EL (cell line): ENCODE results near the gene COL26A1.
A peak's percentile ranks its signal among the peaks of the same experiment; 100 is the strongest.
"Not testable (repeated sequence)": the region's sequence is repeated elsewhere in the genome, so short reads cannot be mapped to it uniquely, and the experiment has no call there.

Experiments used
- DNase-seq: peaks from one replicate; pipeline ENCODE4 v3.0.0-alpha.2; 2016

Gene COL26A1

DNA sequence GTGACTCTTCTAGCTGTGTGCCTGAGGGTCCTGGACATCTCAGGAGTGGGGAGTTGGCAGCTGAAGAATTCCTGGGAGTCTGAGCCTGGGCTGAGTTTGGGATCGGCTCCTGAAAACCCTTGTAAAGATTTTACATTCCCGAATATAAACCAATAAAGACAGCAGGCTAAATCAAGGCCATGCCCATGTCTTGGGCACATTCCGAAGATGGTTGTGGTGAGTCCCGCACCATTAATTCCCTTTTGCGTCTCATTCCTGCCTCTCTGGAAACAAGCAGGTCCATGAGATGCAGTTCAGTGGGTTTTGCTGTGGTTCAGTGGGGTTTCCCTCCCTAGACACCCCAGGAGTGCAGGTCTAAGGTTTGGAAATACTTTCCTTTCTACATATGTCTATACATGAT lies 90.9 kb downstream of the COL26A1 start:
- peak; percentile 44 for DNase-seq

DNA sequence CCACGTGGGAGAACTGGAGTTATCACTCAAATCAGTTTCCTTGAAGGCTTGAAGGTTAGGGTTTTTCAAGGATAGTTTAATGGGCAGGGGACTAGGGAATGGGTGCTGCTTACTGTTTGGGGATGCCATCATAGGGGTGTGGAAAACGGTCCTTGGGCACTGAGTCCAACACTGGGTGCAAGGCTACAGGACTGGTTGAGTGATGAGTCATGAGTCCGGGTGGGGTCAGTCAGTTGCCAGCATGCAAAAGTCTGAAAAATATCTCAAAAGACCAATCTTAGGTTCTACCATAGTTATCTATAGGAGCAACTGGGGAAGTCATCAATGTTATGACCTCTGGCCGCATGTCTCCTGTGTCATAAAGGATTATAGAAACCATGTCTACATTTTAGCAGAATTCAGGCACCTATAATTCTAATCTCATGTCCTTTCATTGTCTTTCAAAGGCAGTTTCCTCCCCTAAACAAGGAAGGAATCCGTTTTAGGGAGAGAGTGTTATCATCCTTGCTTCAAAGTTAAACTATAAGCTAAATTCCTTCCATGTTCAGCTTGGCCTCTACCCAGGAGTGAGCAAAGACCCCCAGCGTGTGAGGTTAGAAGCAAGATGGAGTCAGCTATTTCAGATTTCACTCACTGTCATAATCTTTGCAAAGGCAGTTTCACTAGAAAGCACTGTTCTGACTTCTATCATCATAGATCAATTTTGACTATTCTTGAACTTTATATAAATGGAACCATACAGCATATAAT lies 94.5 kb downstream of the COL26A1 start:
- DNase-seq, result peak; percentile 9

DNA sequence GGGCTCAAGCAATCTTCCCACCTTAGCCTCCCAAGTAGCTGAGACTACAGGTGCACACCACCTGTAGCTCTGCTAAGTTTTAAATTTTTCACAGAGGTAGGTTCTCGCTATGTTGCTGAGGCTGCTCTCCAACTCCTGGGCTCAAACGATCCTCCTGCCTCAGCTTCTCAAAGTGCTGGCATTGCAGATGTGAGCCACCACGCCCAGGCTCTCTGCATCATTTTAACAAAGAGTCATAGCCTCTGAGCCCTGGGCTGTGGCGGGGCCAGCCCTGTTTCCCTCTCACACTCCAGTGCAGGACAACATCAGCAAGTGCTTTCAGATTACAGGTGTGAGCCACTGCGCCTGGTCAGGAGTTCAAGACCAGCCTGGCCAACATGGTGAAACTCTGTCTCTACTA lies 102.5 kb downstream of the COL26A1 start:
- no peak for DNase-seq

DNA sequence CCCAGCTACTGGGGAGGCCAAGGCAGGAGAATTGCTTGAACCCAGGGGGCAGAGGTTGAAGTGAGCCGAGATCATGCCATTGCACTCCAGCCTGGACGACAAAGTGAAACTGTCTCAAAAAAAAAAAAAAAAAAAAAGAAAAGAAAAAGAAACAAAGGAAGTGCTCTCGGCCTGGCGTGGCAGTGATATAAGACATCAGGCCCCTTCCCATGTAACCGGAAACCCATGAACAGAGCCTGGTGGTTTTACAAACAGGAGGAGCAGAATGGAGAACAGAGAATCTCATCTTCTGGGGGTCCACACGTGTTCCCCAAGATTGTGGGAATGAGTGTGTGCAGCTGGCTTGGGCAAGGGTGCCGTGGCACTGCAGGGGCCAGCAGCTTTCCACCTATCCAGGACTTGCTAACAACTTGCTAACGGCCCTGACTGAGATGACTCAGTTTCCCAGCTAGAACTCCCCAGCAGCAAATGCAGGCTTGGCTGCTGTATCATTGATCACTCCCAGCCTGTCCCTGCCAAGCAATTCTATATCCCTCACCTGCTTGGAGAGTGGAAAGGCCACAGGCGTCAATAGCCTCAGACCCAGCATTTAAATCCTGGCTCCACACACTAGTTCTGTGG lies 103.0 kb downstream of the COL26A1 start:
- no peak for DNase-seq

DNA sequence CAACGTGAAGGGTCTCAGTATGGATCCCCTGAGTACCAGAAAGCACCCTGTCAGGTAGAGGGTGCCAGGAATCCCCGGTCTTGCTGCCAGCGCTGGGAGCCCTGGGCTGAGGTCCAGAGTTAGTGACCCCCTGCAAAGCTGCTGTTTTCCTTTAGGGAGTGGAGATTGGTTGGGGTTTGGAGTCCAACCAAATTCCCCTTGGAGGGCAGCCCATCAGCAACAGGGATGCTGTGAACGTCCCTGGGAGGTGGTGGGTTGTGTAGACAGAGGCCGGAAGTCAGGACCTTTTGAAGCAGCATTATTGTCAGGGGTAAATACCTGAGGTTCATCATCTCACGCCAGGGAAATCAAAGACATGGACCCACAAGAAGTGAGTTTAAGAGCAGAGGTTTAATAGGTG lies 104.2 kb downstream of the COL26A1 start:
- DNase-seq, result no peak

DNA sequence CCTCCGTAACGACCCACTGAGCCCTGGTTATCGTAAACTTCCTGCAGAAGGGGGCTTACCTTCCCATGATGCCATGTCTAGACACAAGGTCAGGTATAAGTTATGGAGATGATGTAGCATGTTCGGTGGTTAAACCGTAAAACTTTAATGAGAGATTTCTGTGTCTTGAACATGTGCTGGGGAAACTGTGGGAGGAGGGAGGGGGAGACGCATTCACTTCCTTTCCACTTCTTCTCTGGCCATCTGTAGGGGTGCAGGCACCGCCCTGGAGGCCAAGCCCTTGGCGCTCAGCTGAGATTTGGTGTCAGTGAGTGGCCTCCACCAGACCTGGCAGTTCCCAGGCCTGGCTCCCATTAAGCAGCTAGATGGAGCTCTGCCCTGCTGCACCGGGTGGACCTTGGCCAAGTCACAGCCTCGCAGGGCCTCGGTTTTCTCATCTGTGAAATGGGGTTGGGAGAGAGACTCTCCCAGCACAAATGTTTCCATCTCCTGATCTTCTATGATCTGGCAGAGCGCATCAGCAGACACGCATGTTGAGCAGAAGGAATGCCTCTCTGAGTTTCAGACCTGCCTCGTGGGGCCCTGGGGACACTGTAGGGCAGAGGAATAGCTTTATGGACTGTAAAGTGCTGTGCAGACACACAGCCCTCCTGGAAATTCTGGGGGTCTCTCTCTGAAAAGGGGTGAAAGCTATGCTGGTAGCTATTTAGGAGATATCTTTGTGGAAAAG lies 106.0 kb downstream of the COL26A1 start:
- no peak for DNase-seq

DNA sequence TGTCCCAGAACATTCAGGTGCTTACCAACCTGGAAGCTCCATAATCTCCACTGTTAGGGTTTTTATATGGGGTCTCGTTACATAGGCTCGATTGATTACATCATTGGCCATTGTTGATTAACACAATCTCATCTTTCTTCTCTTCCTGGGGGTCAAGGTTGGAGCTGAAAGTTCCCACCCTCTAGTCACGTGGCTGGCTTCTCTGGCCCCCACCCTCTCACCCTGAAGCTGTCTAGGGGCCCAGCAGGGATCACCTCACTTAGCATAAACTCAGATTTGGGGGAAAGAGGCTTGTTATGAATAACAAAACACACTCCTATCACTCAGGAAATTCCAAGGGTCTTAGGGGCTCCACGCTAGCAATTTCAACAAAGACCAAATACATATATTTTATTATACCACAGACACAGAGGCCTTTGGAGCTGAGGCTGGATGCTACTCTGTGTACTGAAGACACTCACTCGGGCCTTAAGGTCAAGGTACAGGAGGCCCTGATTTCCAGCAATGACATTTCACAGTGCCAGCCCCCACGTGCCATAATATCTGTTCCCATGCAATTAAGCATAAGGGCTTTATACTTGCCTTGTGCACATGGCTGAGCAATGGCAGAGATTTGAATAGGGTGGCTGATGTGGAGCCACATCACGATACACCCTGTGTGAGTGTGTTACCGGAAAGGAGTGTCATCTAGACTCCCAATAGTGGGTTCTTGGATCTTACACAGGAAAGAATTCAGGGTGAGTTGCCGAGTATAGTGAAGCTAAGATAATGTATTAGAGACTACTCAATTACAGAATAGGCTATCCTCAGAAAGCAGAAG lies 108.2 kb downstream of the COL26A1 start:
- DNase-seq, result no peak

GRCh38 chr7:101474178-101474577 lies 111.5 kb downstream of the COL26A1 start:
- DNase-seq, result no peak

DNA sequence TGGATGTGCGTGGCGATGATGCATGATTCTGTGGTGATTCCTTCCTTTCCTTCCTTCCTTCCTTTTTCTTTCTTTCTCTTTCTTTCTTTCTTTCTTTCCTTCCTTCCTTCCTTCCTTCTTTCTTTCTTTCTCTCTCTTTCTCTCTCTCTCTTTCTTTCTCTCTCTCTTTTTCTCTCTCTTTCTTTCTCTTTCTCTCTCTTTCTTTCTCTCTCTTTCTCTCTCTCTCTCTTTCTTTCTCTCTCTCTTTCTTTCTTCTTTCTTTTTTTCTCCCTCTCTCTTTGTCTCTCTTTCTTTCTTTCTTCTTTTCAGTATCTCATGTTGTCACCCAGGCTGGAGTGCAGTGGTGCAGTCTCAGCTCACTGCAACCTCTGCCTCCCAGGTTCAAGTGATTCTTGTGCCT lies 113.0 kb downstream of the COL26A1 start:
- not testable (repeated sequence) for DNase-seq

GRCh38 chr7:101479217-101479616 lies 116.5 kb downstream of the COL26A1 start:
- no peak for DNase-seq

DNA sequence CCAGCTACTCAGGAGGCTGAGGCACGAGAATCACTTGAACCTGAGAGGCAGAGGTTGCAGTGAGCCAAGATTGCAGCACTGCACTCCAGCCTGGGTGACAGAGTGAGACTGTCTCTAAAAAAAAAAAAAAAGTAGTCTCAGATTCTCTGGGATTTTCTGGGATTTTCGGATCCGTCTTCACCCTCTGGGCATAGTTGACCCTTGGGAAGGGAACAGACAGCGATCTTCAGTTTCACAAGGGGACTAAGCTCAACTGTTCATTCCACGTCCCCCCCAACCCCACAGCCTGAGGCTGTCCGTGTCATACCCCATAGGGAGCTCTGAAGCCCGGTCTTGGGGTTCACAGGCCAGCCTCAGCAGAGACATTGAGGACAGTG lies 123.4 kb downstream of the COL26A1 start:
- DNase-seq, result not testable (repeated sequence)

GRCh38 chr7:101486433-101487104 lies 123.9 kb downstream of the COL26A1 start:
- DNase-seq, result peak; percentile 21

GRCh38 chr7:101487105-101487458 lies 124.4 kb downstream of the COL26A1 start:
- no peak for DNase-seq

DNA sequence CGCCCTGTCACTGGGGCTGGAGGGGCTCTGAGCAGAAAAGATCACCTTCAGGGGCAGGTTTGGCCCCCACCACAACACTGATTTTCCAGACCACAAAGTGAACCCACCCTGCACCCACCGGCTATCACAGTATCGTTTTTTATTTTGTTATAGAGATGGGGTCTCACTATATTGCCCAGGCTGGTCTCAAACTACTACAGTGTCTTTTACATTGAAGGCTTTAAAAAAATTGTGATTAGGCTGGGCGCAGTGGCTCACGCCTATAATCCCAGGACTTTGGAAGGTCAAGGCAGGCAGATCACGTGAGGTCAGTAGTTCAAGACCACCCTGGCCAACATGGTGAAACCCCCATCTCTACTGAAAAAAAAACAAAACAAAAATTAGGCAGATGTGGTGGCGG lies 125.1 kb downstream of the COL26A1 start:
- DNase-seq, result no peak

GRCh38 chr7:101488826-101489572 lies 126.3 kb downstream of the COL26A1 start:
- no peak for DNase-seq

DNA sequence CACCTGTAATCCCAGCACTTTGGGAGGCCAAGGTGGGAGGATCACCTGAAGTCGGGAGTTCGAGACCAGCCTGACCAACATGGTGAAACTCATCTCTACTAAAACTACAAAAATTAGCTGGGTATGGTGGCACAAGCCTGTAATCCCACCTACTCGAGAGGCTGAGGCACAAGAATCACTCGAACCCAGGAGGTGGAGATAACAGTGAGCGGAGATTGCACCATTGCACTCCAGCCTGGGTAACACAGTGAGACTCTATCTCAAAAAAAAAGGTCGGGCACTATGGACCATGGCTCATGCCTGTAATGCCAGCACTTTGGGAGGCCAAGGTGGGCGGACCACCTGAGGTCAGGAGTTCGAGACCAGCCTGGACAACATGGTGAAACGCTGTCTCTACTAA lies 127.8 kb downstream of the COL26A1 start:
- not testable (repeated sequence) for DNase-seq

DNA sequence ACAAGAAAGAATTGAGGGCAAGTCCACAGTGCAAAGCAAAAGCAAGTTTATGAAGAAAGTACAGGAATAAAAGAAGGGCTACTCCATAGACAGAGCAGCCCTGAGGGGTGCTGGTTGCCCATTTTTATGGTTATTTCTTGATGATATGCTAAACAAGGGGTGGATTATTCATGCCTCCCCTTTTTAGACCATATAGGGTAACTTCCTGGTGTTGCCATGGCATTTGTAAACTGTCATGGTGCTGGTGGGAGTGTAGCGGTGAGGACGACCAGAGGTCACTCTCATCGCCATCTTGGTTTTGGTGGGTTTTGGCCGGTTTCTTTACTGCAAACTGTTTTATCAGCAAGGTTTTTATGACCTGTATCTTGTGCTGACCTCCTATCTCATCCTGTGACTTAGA lies 128.8 kb downstream of the COL26A1 start:
- not testable (repeated sequence) for DNase-seq

DNA sequence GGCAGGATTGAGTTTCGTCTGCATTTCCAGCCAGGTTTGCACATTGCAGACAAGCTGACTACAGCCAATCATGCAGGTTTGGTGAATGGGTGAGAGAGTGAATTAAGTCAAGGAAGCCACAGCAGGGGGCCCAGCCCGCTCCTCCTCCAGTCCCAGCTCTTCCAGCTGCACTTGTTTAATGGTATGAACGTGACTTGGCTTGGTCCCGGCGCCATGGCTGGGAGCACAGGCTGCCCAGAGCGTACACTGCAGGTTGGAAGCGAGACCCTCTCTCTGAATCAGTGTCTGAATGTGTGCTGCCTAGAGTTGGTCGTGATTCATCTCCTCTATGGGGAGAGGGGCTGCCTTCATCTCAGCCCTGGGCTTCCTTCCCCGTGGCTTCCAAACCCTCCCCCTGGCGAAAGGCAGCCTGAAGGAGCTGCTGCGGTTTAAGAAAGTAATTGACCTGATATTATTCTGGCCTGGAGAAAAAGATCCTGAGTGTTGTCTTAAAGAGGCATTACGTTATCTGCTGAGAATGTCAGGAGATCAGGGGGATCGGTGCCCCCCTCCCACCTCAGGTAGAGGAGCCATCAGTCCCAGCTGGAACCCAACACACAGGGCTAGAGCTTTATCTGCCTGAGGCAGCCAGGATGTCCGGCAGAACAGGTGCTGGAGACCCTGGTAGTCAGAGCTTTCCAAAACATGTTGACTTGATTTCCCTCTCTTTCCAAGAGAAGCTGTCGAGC lies 132.1 kb downstream of the COL26A1 start:
- DNase-seq, result no peak

GRCh38 chr7:101496017-101496416 lies 133.3 kb downstream of the COL26A1 start:
- no peak for DNase-seq

DNA sequence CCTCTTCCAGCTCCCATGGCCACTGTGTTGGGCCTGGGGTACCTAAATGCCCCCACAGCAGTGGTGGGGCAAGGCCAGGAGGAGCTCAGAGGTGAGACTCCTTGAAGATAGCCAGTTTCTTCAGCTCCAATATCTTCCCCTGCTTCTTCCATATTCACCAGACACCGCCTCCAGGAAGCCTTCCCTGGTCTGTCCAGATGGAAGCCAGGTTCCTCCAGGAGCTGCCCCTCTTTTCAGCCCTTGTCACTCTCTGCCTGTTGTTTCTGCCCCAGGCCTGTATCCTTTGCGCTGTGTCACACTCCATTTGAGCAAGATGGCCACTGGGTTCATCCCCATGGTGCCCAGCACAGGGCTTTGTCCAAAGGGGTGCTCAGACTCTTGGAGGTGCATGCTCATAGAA lies 138.7 kb downstream of the COL26A1 start:
- DNase-seq, result no peak

GRCh38 chr7:101502466-101503098 lies 139.9 kb downstream of the COL26A1 start:
- no peak for DNase-seq
